Endothelial cell (in vitro differentiated cells): ENCODE results near the gene PRKG1. TPM values are rescaled to one million over a fixed set of nuclear protein-coding genes. Genes with fewer than 3 reads are reported as not detected.

Experiments used
- DNase-seq: peaks from one replicate; pipeline ENCODE4 v3.0.0; 2021; ENCODE audit warnings: low spot score
- H3K27ac Mint-ChIP-seq: one replicate; pipeline ENCODE4 v1.8.0; 2021; ENCODE audit warnings: mixed read lengths, inconsistent platforms; ENCODE audit not compliant: unreplicated experiment
- H3K27me3 Mint-ChIP-seq: one replicate; pipeline ENCODE4 v1.8.0; 2021; ENCODE audit warnings: mild to moderate bottlenecking, moderate library complexity, mixed read lengths, inconsistent platforms; ENCODE audit not compliant: unreplicated experiment
- H3K36me3 Mint-ChIP-seq: one replicate; pipeline ENCODE4 v1.8.0; 2021; ENCODE audit warnings: mild to moderate bottlenecking, low read depth, mixed read lengths, inconsistent platforms; ENCODE audit not compliant: unreplicated experiment
- H3K4me1 Mint-ChIP-seq: one replicate; pipeline ENCODE4 v1.8.0; 2021; ENCODE audit warnings: mild to moderate bottlenecking, mixed read lengths, inconsistent platforms; ENCODE audit not compliant: unreplicated experiment
- H3K4me3 Mint-ChIP-seq: one replicate; pipeline ENCODE4 v1.8.0; 2021; ENCODE audit warnings: mild to moderate bottlenecking, mixed read lengths, inconsistent platforms; ENCODE audit not compliant: unreplicated experiment
- H3K9me3 Mint-ChIP-seq: one replicate; pipeline ENCODE4 v1.8.0; 2021; ENCODE audit warnings: mixed read lengths, inconsistent platforms; ENCODE audit not compliant: unreplicated experiment
- CTCF ChIP-seq: fragments of 200-600 bp; sonication (generic); IDR thresholded peaks from one replicate; pipeline ENCODE4 v1.5.0; 2021; ENCODE audit warnings: antibody characterized with exemption; ENCODE audit not compliant: unreplicated experiment
- total RNA-seq: library from RNA; stranded (reverse); fragmentation: NEBNext Ultra II Directional; extraction: Animal tissue kit (Norgen Biotek cat#: 25700); gene quantifications from one replicate; pipeline ENCODE4 v1.2.1, GENCODE V29; 2021; ENCODE audit not compliant: unreplicated experiment

Gene PRKG1
- total RNA-seq, 1 donor from 2014 or later, result 10.7 TPM

GRCh38 chr10:51960494-51960895 is 886.2 kb downstream of the PRKG1 start:
- TF ChIP-seq CTCF, result peak; percentile 64
- peaks cover 1% of the 10 kb centered on the region for H3K27me3 Mint-ChIP-seq
- no peaks in the 10 kb centered on the region for H3K36me3 Mint-ChIP-seq
- no peak overlapping the region for H3K27ac Mint-ChIP-seq
- no peak for DNase-seq
- no peaks in the 10 kb centered on the region for H3K9me3 Mint-ChIP-seq
- no peak overlapping the region for H3K4me3 Mint-ChIP-seq
- H3K4me1 Mint-ChIP-seq, result peaks cover 7% of the 10 kb centered on the region

- TF ChIP-seq CTCF, result no peak
- no peak for DNase-seq
- H3K27ac Mint-ChIP-seq, result no peak overlapping the region
- no peaks in the 10 kb centered on the region for H3K36me3 Mint-ChIP-seq
- peaks cover 1% of the 10 kb centered on the region for H3K27me3 Mint-ChIP-seq
- H3K4me3 Mint-ChIP-seq, result no peak overlapping the region
- no peaks in the 10 kb centered on the region for H3K9me3 Mint-ChIP-seq
- peaks cover 3% of the 10 kb centered on the region for H3K4me1 Mint-ChIP-seq
Observed at GRCh38 chr10:51961401-51961800, 887.1 kb downstream of the PRKG1 start.

GRCh38 chr10:51964630-51965029 is 890.3 kb downstream of the PRKG1 start:
- Mint-ChIP-seq H3K4me3 (no peak overlapping the region), H3K9me3 (no peaks in the 10 kb centered on the region), H3K4me1 (no peaks in the 10 kb centered on the region), H3K27me3 (no peaks in the 10 kb centered on the region), H3K27ac (no peak overlapping the region), H3K36me3 (no peaks in the 10 kb centered on the region)
- no peak for TF ChIP-seq CTCF
- no peak for DNase-seq

- H3K27me3 Mint-ChIP-seq, result no peaks in the 10 kb centered on the region
- no peak overlapping the region for H3K4me3 Mint-ChIP-seq
- DNase-seq, result no peak
- TF ChIP-seq CTCF, result no peak
- H3K27ac Mint-ChIP-seq, result no peak overlapping the region
- no peaks in the 10 kb centered on the region for H3K4me1 Mint-ChIP-seq
- H3K36me3 Mint-ChIP-seq, result no peaks in the 10 kb centered on the region
- no peaks in the 10 kb centered on the region for H3K9me3 Mint-ChIP-seq
Observed at GRCh38 chr10:51965451-51965850, 891.2 kb downstream of the PRKG1 start.

- Mint-ChIP-seq H3K27me3 (no peaks in the 10 kb centered on the region), H3K36me3 (no peaks in the 10 kb centered on the region), H3K9me3 (no peaks in the 10 kb centered on the region), H3K4me3 (no peak overlapping the region), H3K27ac (no peak overlapping the region), H3K4me1 (no peaks in the 10 kb centered on the region)
- no peak for TF ChIP-seq CTCF
- DNase-seq, result no peak
Observed at GRCh38 chr10:51972733-51973346, 898.6 kb downstream of the PRKG1 start.
